Measurements from ENCODE around the gene HEATR5A. TPM values are rescaled to one million over a fixed set of nuclear protein-coding genes. Genes with fewer than 3 reads are reported as not detected.
A peak's percentile ranks its signal among the peaks of the same experiment; 100 is the strongest.

The HEATR5A gene
- total and polyA plus RNA-seq, 10 of the 15 experiments (the other 5 are each of a cell fraction or from before 2014, with no cell fraction given) = 5.1 to 37.1 (median 13.8) TPM

DNA sequence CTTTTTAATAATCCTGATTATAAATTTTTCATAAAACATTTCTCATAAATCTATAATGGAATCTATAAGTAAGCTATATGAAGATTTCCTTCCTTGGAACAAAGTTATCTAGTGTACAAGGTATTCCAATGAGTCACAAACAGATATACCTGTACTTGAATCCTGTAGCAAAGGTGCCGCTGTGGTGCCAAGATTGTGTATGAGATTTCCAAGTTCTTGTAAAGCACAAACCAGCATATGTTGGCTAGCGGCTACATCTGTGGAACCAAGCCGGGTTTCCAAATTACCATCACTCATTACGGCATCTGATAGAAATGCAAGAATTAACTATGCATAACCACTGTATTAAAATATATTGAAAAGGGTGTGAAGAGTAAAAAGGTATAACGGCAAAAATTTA is 34.1 kb downstream of the HEATR5A start (continued):
- TF ChIP-seq, protein P1, sequence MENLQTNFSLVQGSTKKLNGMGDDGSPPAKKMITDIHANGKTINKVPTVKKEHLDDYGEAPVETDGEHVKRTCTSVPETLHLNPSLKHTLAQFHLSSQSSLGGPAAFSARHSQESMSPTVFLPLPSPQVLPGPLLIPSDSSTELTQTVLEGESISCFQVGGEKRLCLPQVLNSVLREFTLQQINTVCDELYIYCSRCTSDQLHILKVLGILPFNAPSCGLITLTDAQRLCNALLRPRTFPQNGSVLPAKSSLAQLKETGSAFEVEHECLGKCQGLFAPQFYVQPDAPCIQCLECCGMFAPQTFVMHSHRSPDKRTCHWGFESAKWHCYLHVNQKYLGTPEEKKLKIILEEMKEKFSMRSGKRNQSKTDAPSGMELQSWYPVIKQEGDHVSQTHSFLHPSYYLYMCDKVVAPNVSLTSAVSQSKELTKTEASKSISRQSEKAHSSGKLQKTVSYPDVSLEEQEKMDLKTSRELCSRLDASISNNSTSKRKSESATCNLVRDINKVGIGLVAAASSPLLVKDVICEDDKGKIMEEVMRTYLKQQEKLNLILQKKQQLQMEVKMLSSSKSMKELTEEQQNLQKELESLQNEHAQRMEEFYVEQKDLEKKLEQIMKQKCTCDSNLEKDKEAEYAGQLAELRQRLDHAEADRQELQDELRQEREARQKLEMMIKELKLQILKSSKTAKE (IDR thresholded peaks at IDR 0.05; ENCODE audit: low read depth, poor library complexity, severe bottlenecking) = no peak
- no peak for TF ChIP-seq CHD4 (IDR thresholded peaks at IDR 0.05)
- TF ChIP-seq BCL11A (IDR thresholded peaks at IDR 0.05; ENCODE audit: low read depth, low read length) = no peak
- no peak for TF ChIP-seq NRF1 (conservative IDR thresholded peaks at IDR 0.05; ENCODE audit: low read depth, low read length)
- no peak for TF ChIP-seq SUZ12 (IDR thresholded peaks at IDR 0.05; ENCODE audit: unreplicated experiment)

DNA sequence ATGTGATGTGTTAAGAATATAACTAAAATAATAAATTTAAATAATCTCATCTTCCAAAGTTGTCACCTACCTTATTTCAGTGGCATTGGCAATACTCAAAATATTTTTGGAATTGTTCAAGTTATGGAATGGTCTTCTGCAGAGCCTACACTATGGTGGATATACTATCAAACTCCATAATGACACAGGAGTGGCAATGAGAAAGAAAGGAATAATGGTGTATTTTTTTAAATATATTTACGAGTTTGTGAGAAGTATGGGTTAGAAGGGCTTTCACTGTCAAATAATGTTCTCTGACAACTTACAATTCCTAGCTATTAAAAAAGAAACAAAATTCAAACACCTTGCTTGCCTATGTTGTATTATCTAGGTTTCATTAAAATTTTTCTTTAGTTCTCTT is 38.1 kb downstream of the HEATR5A start:
- no peak overlapping the region for H3K9ac ChIP-seq (ENCODE audit: control insufficient read depth, insufficient read depth, low read length)
- H3K4me3 ChIP-seq = no peak overlapping the region
- H3K27ac ChIP-seq (ENCODE audit: control insufficient read depth, insufficient read depth) = no peak overlapping the region
- H3K9me3 ChIP-seq (replicated peaks; ENCODE audit: control insufficient read depth, insufficient read depth, low read length) = no peaks in the 10 kb centered on the region
- SMC1A ChIA-PET (ENCODE audit: uncharacterized antibody, unreplicated experiment) = no interaction called here
- no peaks in the 10 kb centered on the region for H3K79me2 ChIP-seq (ENCODE audit: control insufficient read depth, insufficient read depth, low read length)
- no peak overlapping the region for H3K4me2 ChIP-seq (ENCODE audit: control insufficient read depth, insufficient read depth)
- H4K20me1 ChIP-seq (ENCODE audit: control insufficient read depth, insufficient read depth) = no peaks in the 10 kb centered on the region
- H3K27me3 ChIP-seq (replicated peaks in 1 of 2; ENCODE audit: control insufficient read depth in 2 of 2, insufficient read depth in 2 of 2, low read length in 1 of 2) = no peaks in the 10 kb centered on the region
- 100% methylated on average over 1 of the region's 1 CpG for WGBS (ENCODE audit: insufficient coverage, insufficient replicate concordance, low lambda C conversion rate, missing lambda C conversion rate)
- H3K36me3 ChIP-seq (ENCODE audit: control insufficient read depth in 2 of 2, insufficient read depth in 2 of 2, low read length in 1 of 2) = no peaks in the 10 kb centered on the region
- intact Hi-C loops (cut with micrococcal nuclease; ENCODE audit: unreplicated experiment) = no loop called here
- no TSS peak for BruUV-seq (replicated peaks)
- H2AFZ ChIP-seq (ENCODE audit: control insufficient read depth, low read depth, low read length) = no peak overlapping the region
- ATAC-seq (no peak), DNase-seq (ENCODE audit: low read depth, low spot score) (no peak), FAIRE-seq (peak; percentile 7)
- POLR2A ChIA-PET = no interaction called here
- H3K4me1 ChIP-seq (ENCODE audit: control insufficient read depth, insufficient read depth, low read length) = no peaks in the 10 kb centered on the region
- in situ Hi-C loops (cut with MboI) = no loop called here
- CTCF ChIA-PET = interaction anchor here (0.6 kb wide), 1 partner anchor 13 kb away, joined by 3 read pairs; no protein-coding TSS in a partner anchor
- RAD21 ChIA-PET (ENCODE audit: unreplicated experiment) = no interaction called here
- TF ChIP-seq FOXK2 (IDR thresholded peaks at IDR 0.05) = no peak
- TF ChIP-seq CHD4 (IDR thresholded peaks at IDR 0.05) = no peak
- TF ChIP-seq, protein P2, sequence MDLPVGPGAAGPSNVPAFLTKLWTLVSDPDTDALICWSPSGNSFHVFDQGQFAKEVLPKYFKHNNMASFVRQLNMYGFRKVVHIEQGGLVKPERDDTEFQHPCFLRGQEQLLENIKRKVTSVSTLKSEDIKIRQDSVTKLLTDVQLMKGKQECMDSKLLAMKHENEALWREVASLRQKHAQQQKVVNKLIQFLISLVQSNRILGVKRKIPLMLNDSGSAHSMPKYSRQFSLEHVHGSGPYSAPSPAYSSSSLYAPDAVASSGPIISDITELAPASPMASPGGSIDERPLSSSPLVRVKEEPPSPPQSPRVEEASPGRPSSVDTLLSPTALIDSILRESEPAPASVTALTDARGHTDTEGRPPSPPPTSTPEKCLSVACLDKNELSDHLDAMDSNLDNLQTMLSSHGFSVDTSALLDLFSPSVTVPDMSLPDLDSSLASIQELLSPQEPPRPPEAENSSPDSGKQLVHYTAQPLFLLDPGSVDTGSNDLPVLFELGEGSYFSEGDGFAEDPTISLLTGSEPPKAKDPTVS (IDR thresholded peaks at IDR 0.05; ENCODE audit: low read depth, low read length) = no peak
- TF ChIP-seq NRF1 (conservative IDR thresholded peaks at IDR 0.05; ENCODE audit: low read depth, low read length) = no peak
- TF ChIP-seq ETV6 (conservative IDR thresholded peaks at IDR 0.05 in 1 of 2, IDR thresholded peaks at IDR 0.05 in 1 of 2; ENCODE audit: borderline replicate concordance in 1 of 2, low read depth in 1 of 2) = no peak
- TF ChIP-seq SMAD1 (IDR thresholded peaks at IDR 0.05; ENCODE audit: low read depth, partially characterized antibody) = no peak
- TF ChIP-seq, protein P3, sequence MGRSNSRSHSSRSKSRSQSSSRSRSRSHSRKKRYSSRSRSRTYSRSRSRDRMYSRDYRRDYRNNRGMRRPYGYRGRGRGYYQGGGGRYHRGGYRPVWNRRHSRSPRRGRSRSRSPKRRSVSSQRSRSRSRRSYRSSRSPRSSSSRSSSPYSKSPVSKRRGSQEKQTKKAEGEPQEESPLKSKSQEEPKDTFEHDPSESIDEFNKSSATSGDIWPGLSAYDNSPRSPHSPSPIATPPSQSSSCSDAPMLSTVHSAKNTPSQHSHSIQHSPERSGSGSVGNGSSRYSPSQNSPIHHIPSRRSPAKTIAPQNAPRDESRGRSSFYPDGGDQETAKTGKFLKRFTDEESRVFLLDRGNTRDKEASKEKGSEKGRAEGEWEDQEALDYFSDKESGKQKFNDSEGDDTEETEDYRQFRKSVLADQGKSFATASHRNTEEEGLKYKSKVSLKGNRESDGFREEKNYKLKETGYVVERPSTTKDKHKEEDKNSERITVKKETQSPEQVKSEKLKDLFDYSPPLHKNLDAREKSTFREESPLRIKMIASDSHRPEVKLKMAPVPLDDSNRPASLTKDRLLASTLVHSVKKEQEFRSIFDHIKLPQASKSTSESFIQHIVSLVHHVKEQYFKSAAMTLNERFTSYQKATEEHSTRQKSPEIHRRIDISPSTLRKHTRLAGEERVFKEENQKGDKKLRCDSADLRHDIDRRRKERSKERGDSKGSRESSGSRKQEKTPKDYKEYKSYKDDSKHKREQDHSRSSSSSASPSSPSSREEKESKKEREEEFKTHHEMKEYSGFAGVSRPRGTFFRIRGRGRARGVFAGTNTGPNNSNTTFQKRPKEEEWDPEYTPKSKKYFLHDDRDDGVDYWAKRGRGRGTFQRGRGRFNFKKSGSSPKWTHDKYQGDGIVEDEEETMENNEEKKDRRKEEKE (IDR thresholded peaks at IDR 0.05) = no peak
- TF ChIP-seq MTA3 (IDR thresholded peaks at IDR 0.05; ENCODE audit: borderline replicate concordance, low read length) = no peak
- no peak for TF ChIP-seq SIN3A (IDR thresholded peaks at IDR 0.05; ENCODE audit: low read depth, low read length)
- TF ChIP-seq, protein P4, sequence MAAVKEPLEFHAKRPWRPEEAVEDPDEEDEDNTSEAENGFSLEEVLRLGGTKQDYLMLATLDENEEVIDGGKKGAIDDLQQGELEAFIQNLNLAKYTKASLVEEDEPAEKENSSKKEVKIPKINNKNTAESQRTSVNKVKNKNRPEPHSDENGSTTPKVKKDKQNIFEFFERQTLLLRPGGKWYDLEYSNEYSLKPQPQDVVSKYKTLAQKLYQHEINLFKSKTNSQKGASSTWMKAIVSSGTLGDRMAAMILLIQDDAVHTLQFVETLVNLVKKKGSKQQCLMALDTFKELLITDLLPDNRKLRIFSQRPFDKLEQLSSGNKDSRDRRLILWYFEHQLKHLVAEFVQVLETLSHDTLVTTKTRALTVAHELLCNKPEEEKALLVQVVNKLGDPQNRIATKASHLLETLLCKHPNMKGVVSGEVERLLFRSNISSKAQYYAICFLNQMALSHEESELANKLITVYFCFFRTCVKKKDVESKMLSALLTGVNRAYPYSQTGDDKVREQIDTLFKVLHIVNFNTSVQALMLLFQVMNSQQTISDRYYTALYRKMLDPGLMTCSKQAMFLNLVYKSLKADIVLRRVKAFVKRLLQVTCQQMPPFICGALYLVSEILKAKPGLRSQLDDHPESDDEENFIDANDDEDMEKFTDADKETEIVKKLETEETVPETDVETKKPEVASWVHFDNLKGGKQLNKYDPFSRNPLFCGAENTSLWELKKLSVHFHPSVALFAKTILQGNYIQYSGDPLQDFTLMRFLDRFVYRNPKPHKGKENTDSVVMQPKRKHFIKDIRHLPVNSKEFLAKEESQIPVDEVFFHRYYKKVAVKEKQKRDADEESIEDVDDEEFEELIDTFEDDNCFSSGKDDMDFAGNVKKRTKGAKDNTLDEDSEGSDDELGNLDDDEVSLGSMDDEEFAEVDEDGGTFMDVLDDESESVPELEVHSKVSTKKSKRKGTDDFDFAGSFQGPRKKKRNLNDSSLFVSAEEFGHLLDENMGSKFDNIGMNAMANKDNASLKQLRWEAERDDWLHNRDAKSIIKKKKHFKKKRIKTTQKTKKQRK (IDR thresholded peaks at IDR 0.05; ENCODE audit: low read depth, low read length) = no peak
